GM21786 (cell line): Measurements from ENCODE around the gene AGO3.

ENCODE experiments used
- ATAC-seq: cut with Tn5 transposase; IDR thresholded peaks from one replicate; pipeline ENCODE4 v1.9.1; 2021; ENCODE audit not compliant: unreplicated experiment

The AGO3 gene

GRCh38 chr1:36080801-36081200, 149.9 kb downstream of the AGO3 start:
- no peak for ATAC-seq

- ATAC-seq: no peak
These were observed 151.1 kb downstream of the AGO3 start for GRCh38 chr1:36081926-36082485.

- no peak for ATAC-seq
These were observed 152.3 kb downstream of the AGO3 start for GRCh38 chr1:36083219-36083618.

GRCh38 chr1:36083635-36084496, 153.0 kb downstream of the AGO3 start, which contains the start of gene TEKT2:
TEKT2 (plus strand) TSS chr1:36084094; CDS start chr1:36084922, 828 bp downstream.
- ATAC-seq: no peak

- ATAC-seq: no peak
These were observed 153.7 kb downstream of the AGO3 start for GRCh38 chr1:36084497-36085115.

GRCh38 chr1:36085126-36085525, 154.2 kb downstream of the AGO3 start:
- no peak for ATAC-seq

- ATAC-seq: no peak
These were observed 155.0 kb downstream of the AGO3 start for GRCh38 chr1:36085686-36086526.

- no peak for ATAC-seq
These were observed 155.8 kb downstream of the AGO3 start for GRCh38 chr1:36086529-36087232.

- no peak for ATAC-seq
These were observed 156.6 kb downstream of the AGO3 start for GRCh38 chr1:36087233-36088123.

GRCh38 chr1:36088265-36088576, 157.3 kb downstream of the AGO3 start:
- ATAC-seq: no peak

GRCh38 chr1:36088577-36089392, 157.9 kb downstream of the AGO3 start, which contains the start of gene ADPRS:
ADPRS (plus strand) TSS chr1:36088892; CDS start chr1:36088905, 13 bp downstream.
- ATAC-seq: peak; percentile 62

GRCh38 chr1:36089393-36090121, 158.7 kb downstream of the AGO3 start:
- no peak for ATAC-seq

GRCh38 chr1:36091141-36091540, 160.2 kb downstream of the AGO3 start:
- no peak for ATAC-seq

GRCh38 chr1:36091698-36092097, 160.8 kb downstream of the AGO3 start:
- ATAC-seq: no peak

GRCh38 chr1:36092166-36092797, 161.4 kb downstream of the AGO3 start:
- no peak for ATAC-seq

- no peak for ATAC-seq
These were observed 161.9 kb downstream of the AGO3 start for GRCh38 chr1:36092798-36093185.

GRCh38 chr1:36093226-36093625, 162.3 kb downstream of the AGO3 start:
- ATAC-seq: no peak

GRCh38 chr1:36093929-36094328, 163.0 kb downstream of the AGO3 start:
- no peak for ATAC-seq
